K562 (cell line): ENCODE results near the gene RACK1. TPM values are rescaled to one million over a fixed set of nuclear protein-coding genes. Genes with fewer than 3 reads are reported as not detected.

Source experiments
- GTF3C2 ChIP-seq: IDR thresholded peaks from 3 replicates; pipeline ENCODE4 v1.6.1; 2011; ENCODE audit warnings: borderline replicate concordance, mild to moderate bottlenecking, moderate library complexity; ENCODE audit not compliant: insufficient read length; ENCODE audit errors: extremely low read depth
- HDGF ChIP-seq: fragments of 450-650 bp; IDR thresholded peaks from 2 replicates; pipeline ENCODE4 v1.6.1; 2016
- ILK ChIP-seq: fragments of 450-650 bp; IDR thresholded peaks from 2 replicates; pipeline ENCODE4 v1.6.1; 2016; ENCODE audit warnings: missing genetic modification characterization, low read depth, mild to moderate bottlenecking, missing compliant biosample characterization, moderate library complexity, borderline replicate concordance
- NELFE ChIP-seq: IDR thresholded peaks from 2 replicates; pipeline ENCODE4 v1.6.1; 2011; ENCODE audit warnings: mild to moderate bottlenecking; ENCODE audit not compliant: insufficient read depth, insufficient read length
- NFE2L1 ChIP-seq: fragments of 450-650 bp; IDR thresholded peaks from 2 replicates; pipeline ENCODE4 v1.6.1; 2016; ENCODE audit warnings: missing genetic modification characterization, low read depth, mild to moderate bottlenecking, missing compliant biosample characterization, moderate library complexity, borderline replicate concordance
- NONO ChIP-seq, 2 experiments: fragments of 200-400 bp in 1 of 2; fragments of 450-650 bp in 1 of 2; formaldehyde crosslinking in 1 of 2; IDR thresholded peaks; 2 replicates each; pipeline ENCODE4 v1.6.1; 2017; ENCODE audit warnings: low read depth in 2 of 2, mild to moderate bottlenecking in 2 of 2, moderate library complexity in 2 of 2, low read length in 1 of 2
- NR2C2 ChIP-seq, 2 experiments: fragments of 200-800 bp in 1 of 2; sonication (Bioruptor generic) in 1 of 2; sonication (generic) in 1 of 2; formaldehyde crosslinking in 1 of 2; IDR thresholded peaks; 2 replicates each; pipeline versions ENCODE4 v1.6.1 to v1.8.0; 2016 to 2022; ENCODE audit warnings: mild to moderate bottlenecking in 1 of 2, missing compliant biosample characterization in 1 of 2, missing genetic modification characterization in 1 of 2, missing genetic modification reagents in 1 of 2
- RBFOX2 ChIP-seq: fragments of 200-400 bp; formaldehyde crosslinking; IDR thresholded peaks from 2 replicates; pipeline ENCODE4 v1.6.1; 2017; ENCODE audit warnings: low read depth, mild to moderate bottlenecking, low read length, moderate library complexity
- RBM14 ChIP-seq: fragments of 200-400 bp; formaldehyde crosslinking; IDR thresholded peaks from 2 replicates; pipeline ENCODE4 v1.6.1; 2018; ENCODE audit warnings: low read depth, mild to moderate bottlenecking, low read length, moderate library complexity, borderline replicate concordance; ENCODE audit not compliant: insufficient read depth
- ZNF395 ChIP-seq: fragments of 200-800 bp; sonication (Bioruptor generic); IDR thresholded peaks from 2 replicates; pipeline ENCODE4 v1.6.1; 2017; ENCODE audit warnings: missing genetic modification characterization, missing compliant biosample characterization
- polyA plus RNA-seq, 8 experiments: library from polyadenylated mRNA; depleted of rRNA in 4 of 8; stranded (reverse) in 5 of 8; unstranded in 3 of 8; fragments of >200 nt; fragmentation: Nextera tagmentation in 2 of 8; fragmentation: Illumina TruSeq in 1 of 8; extraction: Ambion mirVana in 2 of 8; extraction: Trizol in 1 of 8; gene quantifications; 2 replicates each; pipeline versions ENCODE4 v1.2.1 to v1.2.3, GENCODE V29; 2011 to 2014; ENCODE audit warnings: inconsistent platforms in 1 of 8, missing spikeins in 1 of 8
- total RNA-seq, 7 experiments: library from RNA; depleted of rRNA in 6 of 7; stranded (reverse); fragments of >200 nt in 6 of 7; fragmentation: Illumina TruSeq in 2 of 7; extraction: Trizol in 2 of 7; gene quantifications; 2 replicates each; pipeline versions ENCODE4 v1.2.1 to v1.2.3, GENCODE V29; 2011 to 2021; ENCODE audit warnings: low replicate concordance in 1 of 7
- TF ChIP-seq, protein P1 (sequence below): fragments of 450-650 bp; IDR thresholded peaks from 2 replicates; pipeline ENCODE4 v1.7.1; 2018; ENCODE audit warnings: mild to moderate bottlenecking, low read depth; ENCODE audit not compliant: partially characterized antibody
- TF ChIP-seq, protein P2 (sequence below): fragments of 250-450 bp; sonication (Bioruptor Pico); IDR thresholded peaks from 2 replicates; pipeline ENCODE4 v1.8.0; 2022; ENCODE audit warnings: moderate library complexity, mild to moderate bottlenecking, inconsistent platforms

RACK1 gene
- total and polyA plus RNA-seq, 9 of the 15 experiments (the other 6 are each of a cell fraction or from before 2014, with no cell fraction given) = 2,303 to 5,311 (median 3,833) TPM

DNA sequence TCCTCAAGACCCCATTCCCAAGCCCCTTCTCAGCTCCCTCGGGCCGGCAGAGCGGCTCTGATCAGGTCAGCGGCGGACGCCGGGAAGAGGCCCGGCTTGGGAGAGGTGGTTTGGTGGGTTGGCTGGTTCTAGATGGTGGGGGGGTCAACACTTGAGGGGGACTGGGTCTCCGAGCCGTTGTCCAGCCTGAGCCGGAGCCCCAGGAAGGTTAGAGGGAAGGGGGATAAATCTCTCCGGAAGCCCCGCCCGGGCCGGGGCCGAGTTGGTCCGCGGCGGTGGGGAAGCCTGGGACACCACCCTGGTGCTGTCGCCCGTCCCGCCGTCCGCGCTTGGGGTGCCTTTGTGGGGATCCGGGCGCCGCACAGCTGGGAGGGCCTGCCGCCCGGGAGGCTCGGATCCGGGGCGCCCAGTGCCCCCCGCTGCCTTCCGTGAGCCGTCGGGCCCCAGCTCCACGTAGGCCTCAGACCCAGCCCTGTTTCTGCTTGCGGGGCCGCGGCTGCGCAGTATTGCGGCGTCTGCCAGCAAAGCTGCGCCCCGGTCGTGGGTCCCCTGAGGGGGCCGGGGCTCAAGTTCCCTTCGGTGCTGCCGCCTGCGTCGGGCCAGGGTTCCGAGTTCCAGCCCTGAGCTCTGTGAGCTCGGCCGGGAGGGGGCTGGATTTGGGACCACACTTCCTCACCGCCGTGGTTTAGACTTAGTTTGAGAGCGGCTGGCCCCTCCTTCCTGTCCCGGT, 17.8 kb upstream of the RACK1 start (continued):
- TF ChIP-seq, protein P1, sequence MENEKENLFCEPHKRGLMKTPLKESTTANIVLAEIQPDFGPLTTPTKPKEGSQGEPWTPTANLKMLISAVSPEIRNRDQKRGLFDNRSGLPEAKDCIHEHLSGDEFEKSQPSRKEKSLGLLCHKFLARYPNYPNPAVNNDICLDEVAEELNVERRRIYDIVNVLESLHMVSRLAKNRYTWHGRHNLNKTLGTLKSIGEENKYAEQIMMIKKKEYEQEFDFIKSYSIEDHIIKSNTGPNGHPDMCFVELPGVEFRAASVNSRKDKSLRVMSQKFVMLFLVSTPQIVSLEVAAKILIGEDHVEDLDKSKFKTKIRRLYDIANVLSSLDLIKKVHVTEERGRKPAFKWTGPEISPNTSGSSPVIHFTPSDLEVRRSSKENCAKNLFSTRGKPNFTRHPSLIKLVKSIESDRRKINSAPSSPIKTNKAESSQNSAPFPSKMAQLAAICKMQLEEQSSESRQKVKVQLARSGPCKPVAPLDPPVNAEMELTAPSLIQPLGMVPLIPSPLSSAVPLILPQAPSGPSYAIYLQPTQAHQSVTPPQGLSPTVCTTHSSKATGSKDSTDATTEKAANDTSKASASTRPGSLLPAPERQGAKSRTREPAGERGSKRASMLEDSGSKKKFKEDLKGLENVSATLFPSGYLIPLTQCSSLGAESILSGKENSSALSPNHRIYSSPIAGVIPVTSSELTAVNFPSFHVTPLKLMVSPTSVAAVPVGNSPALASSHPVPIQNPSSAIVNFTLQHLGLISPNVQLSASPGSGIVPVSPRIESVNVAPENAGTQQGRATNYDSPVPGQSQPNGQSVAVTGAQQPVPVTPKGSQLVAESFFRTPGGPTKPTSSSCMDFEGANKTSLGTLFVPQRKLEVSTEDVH = no peak
- TF ChIP-seq HDGF (no peak), ZNF395 (CRISPR knock-in tag) (0 out of 2 replicates have a peak, but pooled peaks have one; percentile 17), NFE2L1 (tag) (no peak), NONO (IDR thresholded peaks at IDR 0.05; ENCODE audit: low read depth in 2 of 2, low read length in 1 of 2) (peak in 1 of 2 experiments; percentile 80; a peak in 2 of 4 replicates), NELFE (no peak), RBFOX2 (peak; percentile 88), ILK (tag) (no peak), NR2C2 (CRISPR knock-in tag; IDR thresholded peaks at IDR 0.05) (0 out of 2 replicates have a peak, but pooled peaks have one; percentile 39), NR2C2 (tag; IDR thresholded peaks at IDR 0.05) (0 out of 2 replicates have a peak, but pooled peaks have one; percentile 11), RBM14 (0 out of 2 replicates have a peak, but pooled peaks have one; percentile 2), GTF3C2 (no peak)
- TF ChIP-seq, protein P2, sequence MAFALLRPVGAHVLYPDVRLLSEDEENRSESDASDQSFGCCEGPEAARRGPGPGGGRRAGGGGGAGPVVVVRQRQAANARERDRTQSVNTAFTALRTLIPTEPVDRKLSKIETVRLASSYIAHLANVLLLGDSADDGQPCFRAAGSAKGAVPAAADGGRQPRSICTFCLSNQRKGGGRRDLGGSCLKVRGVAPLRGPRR = no peak
